ENCODE results near the gene PRPF40B.

Gene PRPF40B

GRCh38 chr12:49632986-49633702, 9.8 kb downstream of the PRPF40B start:
- peak overlapping the region; percentile 29 for H3K27ac Mint-ChIP-seq (ENCODE audit: low read depth)
- H3K9me3 Mint-ChIP-seq, result no peaks in the 10 kb centered on the region
- ATAC-seq (replicated peaks; ENCODE audit: extremely low read depth, poor library complexity, severe bottlenecking) (no peak), DNase-seq (ENCODE audit: low spot score in 2 of 2) (no peak)
- no peaks in the 10 kb centered on the region for H3K27me3 Mint-ChIP-seq
- peaks cover 21% of the 10 kb centered on the region for H3K4me1 Mint-ChIP-seq
- peaks cover 4% of the 10 kb centered on the region for H3K36me3 Mint-ChIP-seq (ENCODE audit: insufficient read depth)
- H3K4me3 Mint-ChIP-seq, result no peak overlapping the region

- peaks cover 4% of the 10 kb centered on the region for H3K36me3 Mint-ChIP-seq (ENCODE audit: insufficient read depth)
- DNase-seq (ENCODE audit: low spot score in 2 of 2), result no peak
- no peaks in the 10 kb centered on the region for H3K9me3 Mint-ChIP-seq
- no peak overlapping the region for H3K27ac Mint-ChIP-seq (ENCODE audit: low read depth)
- H3K27me3 Mint-ChIP-seq, result no peaks in the 10 kb centered on the region
- peaks cover 21% of the 10 kb centered on the region for H3K4me1 Mint-ChIP-seq
- ATAC-seq (replicated peaks; ENCODE audit: extremely low read depth, poor library complexity, severe bottlenecking), result no peak
- H3K4me3 Mint-ChIP-seq, result no peak overlapping the region
Measured at GRCh38 chr12:49633703-49634345, 10.5 kb downstream of the PRPF40B start.

DNA sequence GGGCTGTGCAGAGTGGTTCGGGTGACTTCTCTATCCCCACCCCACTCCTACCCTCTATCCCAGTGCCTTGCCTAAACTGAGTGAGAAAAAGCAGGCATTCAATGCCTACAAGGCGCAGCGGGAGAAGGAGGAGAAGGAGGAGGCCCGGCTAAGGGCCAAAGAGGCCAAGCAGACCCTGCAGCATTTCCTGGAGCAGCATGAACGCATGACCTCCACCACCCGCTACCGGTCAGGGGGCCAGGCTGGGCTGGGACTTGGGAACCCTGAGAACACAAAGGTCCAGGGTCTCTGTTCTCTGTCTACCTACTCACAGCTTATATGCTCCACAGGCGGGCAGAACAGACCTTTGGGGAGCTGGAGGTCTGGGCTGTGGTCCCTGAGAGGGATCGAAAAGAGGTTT, 11.7 kb downstream of the PRPF40B start:
- DNase-seq (ENCODE audit: low spot score in 2 of 2) (no peak), ATAC-seq (replicated peaks; ENCODE audit: extremely low read depth, poor library complexity, severe bottlenecking) (no peak)
- H3K36me3 Mint-ChIP-seq (ENCODE audit: insufficient read depth), result peaks cover 6% of the 10 kb centered on the region
- H3K4me1 Mint-ChIP-seq, result peaks cover 21% of the 10 kb centered on the region
- no peaks in the 10 kb centered on the region for H3K27me3 Mint-ChIP-seq
- no peaks in the 10 kb centered on the region for H3K9me3 Mint-ChIP-seq
- no peak overlapping the region for H3K27ac Mint-ChIP-seq (ENCODE audit: low read depth)
- no peak overlapping the region for H3K4me3 Mint-ChIP-seq

DNA sequence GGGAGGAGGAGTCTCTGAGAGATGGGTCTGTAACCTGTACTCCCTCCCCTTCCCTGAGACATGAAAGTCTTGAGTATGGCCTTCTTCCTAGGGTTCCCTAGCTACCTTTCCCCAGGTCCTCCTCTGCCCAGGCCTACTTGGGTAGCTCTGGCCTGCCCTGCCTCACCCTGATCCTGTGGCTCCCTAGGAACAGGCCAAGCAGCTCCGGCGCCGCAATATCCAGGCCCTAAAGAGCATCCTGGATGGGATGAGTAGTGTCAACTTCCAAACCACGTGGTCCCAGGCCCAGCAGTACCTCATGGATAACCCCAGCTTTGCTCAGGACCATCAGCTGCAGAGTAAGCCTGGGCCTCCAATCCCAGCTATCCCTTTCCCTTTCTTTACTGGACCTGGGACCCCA, 12.3 kb downstream of the PRPF40B start:
- Mint-ChIP-seq H3K36me3 (ENCODE audit: insufficient read depth) (peaks cover 6% of the 10 kb centered on the region), H3K27ac (ENCODE audit: low read depth) (no peak overlapping the region), H3K27me3 (no peaks in the 10 kb centered on the region), H3K4me3 (no peak overlapping the region), H3K4me1 (peaks cover 21% of the 10 kb centered on the region), H3K9me3 (no peaks in the 10 kb centered on the region)
- DNase-seq (ENCODE audit: low spot score in 2 of 2) (no peak), ATAC-seq (replicated peaks; ENCODE audit: extremely low read depth, poor library complexity, severe bottlenecking) (no peak)

DNA sequence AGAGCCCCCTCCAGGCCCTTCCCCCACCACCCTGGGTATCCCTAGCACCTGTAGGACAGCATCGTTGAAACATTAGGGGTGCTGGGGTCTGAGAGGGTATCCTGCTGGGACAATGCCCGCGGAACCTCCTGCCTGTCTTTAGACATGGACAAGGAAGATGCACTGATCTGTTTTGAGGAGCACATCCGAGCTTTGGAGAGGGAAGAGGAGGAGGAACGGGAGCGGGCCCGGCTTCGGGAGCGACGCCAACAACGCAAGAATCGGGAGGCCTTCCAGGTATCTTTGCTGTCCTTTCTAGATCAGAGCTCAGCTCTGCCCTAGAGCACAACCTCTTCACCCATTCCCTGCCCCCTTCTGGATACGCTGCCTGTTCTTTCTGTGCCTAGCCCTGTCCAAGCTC, 13.2 kb downstream of the PRPF40B start:
- H3K4me3 Mint-ChIP-seq, result no peak overlapping the region
- DNase-seq (ENCODE audit: low spot score in 2 of 2) (no peak), ATAC-seq (replicated peaks; ENCODE audit: extremely low read depth, poor library complexity, severe bottlenecking) (no peak)
- H3K27ac Mint-ChIP-seq (ENCODE audit: low read depth), result no peak overlapping the region
- H3K27me3 Mint-ChIP-seq, result no peaks in the 10 kb centered on the region
- H3K9me3 Mint-ChIP-seq, result no peaks in the 10 kb centered on the region
- peaks cover 6% of the 10 kb centered on the region for H3K36me3 Mint-ChIP-seq (ENCODE audit: insufficient read depth)
- H3K4me1 Mint-ChIP-seq, result peaks cover 21% of the 10 kb centered on the region

- H3K4me3 Mint-ChIP-seq, result no peak overlapping the region
Measured at GRCh38 chr12:49636979-49637755, 13.8 kb downstream of the PRPF40B start.

GRCh38 chr12:49641748-49642369, 18.5 kb downstream of the PRPF40B start:
- peaks cover 24% of the 10 kb centered on the region for H3K4me1 Mint-ChIP-seq
- no peaks in the 10 kb centered on the region for H3K9me3 Mint-ChIP-seq
- H3K36me3 Mint-ChIP-seq (ENCODE audit: insufficient read depth), result peaks cover 11% of the 10 kb centered on the region
- no peak for ATAC-seq (replicated peaks; ENCODE audit: extremely low read depth, poor library complexity, severe bottlenecking)
- no peak for DNase-seq (ENCODE audit: low spot score in 2 of 2)
- H3K4me3 Mint-ChIP-seq, result no peak overlapping the region
- H3K27ac Mint-ChIP-seq (ENCODE audit: low read depth), result no peak overlapping the region
- no peaks in the 10 kb centered on the region for H3K27me3 Mint-ChIP-seq

More at GRCh38 chr12:49636979-49637755, 13.8 kb downstream of the PRPF40B start:
- H3K27me3 Mint-ChIP-seq, result no peaks in the 10 kb centered on the region
- ATAC-seq (replicated peaks; ENCODE audit: extremely low read depth, poor library complexity, severe bottlenecking) (peak; percentile 86), DNase-seq (ENCODE audit: low spot score in 2 of 2) (peak in 1 of 2 donors; percentile 40)
- H3K27ac Mint-ChIP-seq (ENCODE audit: low read depth), result peak overlapping the region; percentile 1
- H3K9me3 Mint-ChIP-seq, result no peaks in the 10 kb centered on the region
- H3K4me1 Mint-ChIP-seq, result peaks cover 21% of the 10 kb centered on the region
- peaks cover 6% of the 10 kb centered on the region for H3K36me3 Mint-ChIP-seq (ENCODE audit: insufficient read depth)

DNA sequence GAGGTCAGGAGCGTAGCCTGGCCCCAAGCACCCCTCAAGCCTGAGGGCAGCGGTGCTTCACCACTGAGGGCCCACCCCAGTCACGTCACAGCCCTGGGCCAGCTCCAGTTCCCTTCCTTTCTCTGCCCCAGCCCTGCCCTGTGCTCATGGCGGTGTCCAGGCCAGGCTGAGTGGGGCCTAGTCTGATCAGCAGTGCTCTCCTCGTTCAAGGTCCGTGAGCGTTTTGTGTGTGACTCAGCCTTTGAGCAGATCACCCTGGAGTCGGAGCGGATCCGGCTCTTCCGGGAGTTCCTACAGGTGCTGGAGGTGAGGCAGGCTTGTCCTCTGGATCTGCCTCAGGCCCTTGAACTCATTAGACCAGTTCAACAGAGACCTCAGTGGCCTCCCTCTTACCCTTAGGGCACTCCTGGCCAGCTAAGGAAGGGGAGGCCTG, 19.0 kb downstream of the PRPF40B start:
- Mint-ChIP-seq H3K27ac (ENCODE audit: low read depth) (peak overlapping the region; percentile 75), H3K36me3 (ENCODE audit: insufficient read depth) (peaks cover 11% of the 10 kb centered on the region), H3K9me3 (no peaks in the 10 kb centered on the region), H3K4me1 (peaks cover 19% of the 10 kb centered on the region), H3K27me3 (no peaks in the 10 kb centered on the region), H3K4me3 (no peak overlapping the region)
- ATAC-seq (replicated peaks; ENCODE audit: extremely low read depth, poor library complexity, severe bottlenecking) (no peak), DNase-seq (ENCODE audit: low spot score in 2 of 2) (no peak)

DNA sequence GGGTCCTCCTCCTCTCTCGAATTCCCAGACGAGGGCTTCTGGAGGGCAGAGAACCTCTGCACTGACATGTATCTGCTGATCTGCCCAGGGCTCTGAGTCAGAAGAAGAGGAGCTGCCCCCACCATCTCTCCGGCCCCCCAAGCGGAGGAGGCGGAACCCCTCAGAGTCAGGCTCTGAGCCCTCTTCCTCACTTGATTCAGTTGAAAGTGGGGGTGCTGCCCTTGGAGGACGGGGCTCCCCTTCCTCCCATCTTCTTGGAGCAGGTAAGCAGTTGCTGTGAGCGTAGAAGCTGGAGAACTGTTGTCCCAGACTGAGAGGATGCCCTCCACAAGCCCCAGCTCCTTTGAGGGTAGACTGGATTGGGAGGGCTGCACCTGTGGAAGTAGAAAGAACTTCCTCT, 19.8 kb downstream of the PRPF40B start:
- peaks cover 12% of the 10 kb centered on the region for H3K36me3 Mint-ChIP-seq (ENCODE audit: insufficient read depth)

GRCh38 chr12:49643961-49644619, 20.7 kb downstream of the PRPF40B start:
- H3K9me3 Mint-ChIP-seq, result no peaks in the 10 kb centered on the region
- no peak overlapping the region for H3K4me3 Mint-ChIP-seq
- peaks cover 32% of the 10 kb centered on the region for H3K4me1 Mint-ChIP-seq
- peak; percentile 13 for ATAC-seq (replicated peaks; ENCODE audit: extremely low read depth, poor library complexity, severe bottlenecking)
- no peak for DNase-seq (ENCODE audit: low spot score in 2 of 2)
- no peaks in the 10 kb centered on the region for H3K27me3 Mint-ChIP-seq
- H3K27ac Mint-ChIP-seq (ENCODE audit: low read depth), result peak overlapping the region; percentile 84
- H3K36me3 Mint-ChIP-seq (ENCODE audit: insufficient read depth), result peaks cover 13% of the 10 kb centered on the region

More for the DNA sequence above, 19.8 kb downstream of the PRPF40B start:
- no peak for ATAC-seq (replicated peaks; ENCODE audit: extremely low read depth, poor library complexity, severe bottlenecking)
- peak overlapping the region; percentile 75 for H3K27ac Mint-ChIP-seq (ENCODE audit: low read depth)
- H3K27me3 Mint-ChIP-seq, result no peaks in the 10 kb centered on the region
- peaks cover 23% of the 10 kb centered on the region for H3K4me1 Mint-ChIP-seq
- H3K4me3 Mint-ChIP-seq, result no peak overlapping the region
- H3K9me3 Mint-ChIP-seq, result no peaks in the 10 kb centered on the region
- DNase-seq (ENCODE audit: low spot score in 2 of 2), result no peak

DNA sequence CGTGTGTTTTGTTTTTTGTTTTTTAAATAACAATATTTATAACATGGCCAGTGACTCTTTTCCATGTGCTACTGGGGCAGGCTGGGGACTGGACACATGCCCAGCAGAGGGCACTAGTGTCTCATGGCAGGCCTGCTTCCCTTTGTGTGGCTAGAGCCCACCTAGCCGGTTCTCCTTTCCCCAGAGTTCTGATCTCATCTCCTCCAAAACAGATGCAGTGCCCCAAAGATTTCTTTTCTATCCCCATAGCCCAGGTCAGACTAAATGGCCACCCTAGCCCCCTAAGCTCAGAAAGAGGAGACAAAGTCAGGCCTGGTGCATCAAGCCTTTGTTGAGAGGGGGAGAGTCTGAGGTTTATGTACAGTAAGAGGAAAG, 21.2 kb downstream of the PRPF40B start:
- peaks cover 35% of the 10 kb centered on the region for H3K4me1 Mint-ChIP-seq
- H3K36me3 Mint-ChIP-seq (ENCODE audit: insufficient read depth), result peaks cover 14% of the 10 kb centered on the region
- peak overlapping the region; percentile 84 for H3K27ac Mint-ChIP-seq (ENCODE audit: low read depth)
- H3K4me3 Mint-ChIP-seq, result no peak overlapping the region
- no peaks in the 10 kb centered on the region for H3K9me3 Mint-ChIP-seq
- peak; percentile 98 for ATAC-seq (replicated peaks; ENCODE audit: extremely low read depth, poor library complexity, severe bottlenecking)
- H3K27me3 Mint-ChIP-seq, result no peaks in the 10 kb centered on the region
- DNase-seq (ENCODE audit: low spot score in 2 of 2), result peak; percentile 76 to 78

All from central memory CD8-positive, alpha-beta T cell (primary cell).